Measurements from ENCODE around the gene ZNF438. TPM values are rescaled to one million over a fixed set of nuclear protein-coding genes. Genes with fewer than 3 reads are reported as not detected.
"Not testable (repeated sequence)": the region's sequence is repeated elsewhere in the genome, so short reads cannot be mapped to it uniquely, and the experiment has no call there.

The ZNF438 gene
- total RNA-seq, 2 experiments from 2014 or later = 3.1 to 3.7 TPM

DNA sequence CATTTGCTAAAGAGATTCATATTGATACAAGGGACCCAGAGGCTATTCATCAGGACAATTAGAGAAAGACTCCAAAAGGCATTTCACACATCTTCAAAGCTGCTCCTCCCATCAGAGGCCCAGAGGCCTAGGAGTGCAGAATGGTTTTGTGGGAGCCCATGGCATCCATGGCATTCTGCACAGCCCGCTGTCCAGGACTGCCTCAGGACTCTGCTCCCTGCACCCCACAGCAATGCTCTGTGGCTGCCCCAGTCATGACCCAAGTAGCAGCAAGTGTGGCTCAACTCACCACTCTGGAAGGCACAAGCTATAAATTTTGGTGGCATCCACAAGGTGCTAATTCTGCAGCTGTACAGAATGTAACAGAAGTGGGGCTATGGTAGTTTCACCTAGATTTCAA, 38.5 kb downstream of the ZNF438 start:
- H3K27me3 Mint-ChIP-seq = no peaks in the 10 kb centered on the region
- no peak overlapping the region for H3K4me3 Mint-ChIP-seq
- peaks cover 13% of the 10 kb centered on the region for H3K4me1 Mint-ChIP-seq
- H3K27ac Mint-ChIP-seq = no peak overlapping the region
- intact Hi-C loops (cut with DNase I, micrococcal nuclease) = no loop called here
- peaks cover 6% of the 10 kb centered on the region for H3K9me3 Mint-ChIP-seq (ENCODE audit: low read depth)
- ChIA-PET POLR2A (no interaction called here), CTCF (no interaction called here)
- peaks cover 12% of the 10 kb centered on the region for H3K36me3 Mint-ChIP-seq (ENCODE audit: low read depth)
- DNase-seq (no peak), ATAC-seq (no peak)

GRCh38 chr10:30992681-30993080, 39.0 kb downstream of the ZNF438 start:
- DNase-seq (no peak), ATAC-seq (no peak)
- H3K27me3 Mint-ChIP-seq = no peaks in the 10 kb centered on the region
- intact Hi-C loops (cut with DNase I, micrococcal nuclease) = no loop called here
- H3K36me3 Mint-ChIP-seq (ENCODE audit: low read depth) = peaks cover 12% of the 10 kb centered on the region
- peaks cover 6% of the 10 kb centered on the region for H3K9me3 Mint-ChIP-seq (ENCODE audit: low read depth)
- H3K27ac Mint-ChIP-seq = no peak overlapping the region
- ChIA-PET POLR2A (no interaction called here), CTCF (no interaction called here)
- H3K4me3 Mint-ChIP-seq = no peak overlapping the region
- peaks cover 8% of the 10 kb centered on the region for H3K4me1 Mint-ChIP-seq

DNA sequence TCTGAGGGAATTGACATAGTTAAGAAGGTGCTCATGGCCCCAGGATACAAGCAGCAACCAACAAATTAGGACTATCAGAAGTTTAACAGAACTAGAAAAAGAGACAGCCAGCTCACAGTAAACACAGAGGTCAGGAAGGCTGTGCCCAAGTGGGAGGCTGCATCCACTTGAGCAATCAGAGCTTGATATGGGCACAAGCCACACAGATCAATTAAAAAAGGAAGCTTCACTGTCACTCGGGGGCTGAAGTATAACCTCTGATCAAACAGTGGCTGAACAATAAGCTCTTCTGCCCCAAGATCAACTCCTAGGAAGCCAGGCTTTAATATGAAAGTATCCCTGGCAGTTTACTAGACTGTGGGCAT, 40.0 kb downstream of the ZNF438 start:
- Mint-ChIP-seq H3K27me3 (no peaks in the 10 kb centered on the region), H3K4me3 (no peak overlapping the region), H3K9me3 (ENCODE audit: low read depth) (peaks cover 6% of the 10 kb centered on the region), H3K36me3 (ENCODE audit: low read depth) (peaks cover 12% of the 10 kb centered on the region), H3K27ac (no peak overlapping the region), H3K4me1 (peaks cover 6% of the 10 kb centered on the region)
- ChIA-PET CTCF (interaction anchor here (1.0 kb wide), 1 partner anchor 207 kb away, joined by 3 read pairs; no protein-coding TSS in a partner anchor), POLR2A (no interaction called here)
- ATAC-seq = no peak
- DNase-seq = no peak
- intact Hi-C loops (cut with DNase I, micrococcal nuclease) = no loop called here

DNA sequence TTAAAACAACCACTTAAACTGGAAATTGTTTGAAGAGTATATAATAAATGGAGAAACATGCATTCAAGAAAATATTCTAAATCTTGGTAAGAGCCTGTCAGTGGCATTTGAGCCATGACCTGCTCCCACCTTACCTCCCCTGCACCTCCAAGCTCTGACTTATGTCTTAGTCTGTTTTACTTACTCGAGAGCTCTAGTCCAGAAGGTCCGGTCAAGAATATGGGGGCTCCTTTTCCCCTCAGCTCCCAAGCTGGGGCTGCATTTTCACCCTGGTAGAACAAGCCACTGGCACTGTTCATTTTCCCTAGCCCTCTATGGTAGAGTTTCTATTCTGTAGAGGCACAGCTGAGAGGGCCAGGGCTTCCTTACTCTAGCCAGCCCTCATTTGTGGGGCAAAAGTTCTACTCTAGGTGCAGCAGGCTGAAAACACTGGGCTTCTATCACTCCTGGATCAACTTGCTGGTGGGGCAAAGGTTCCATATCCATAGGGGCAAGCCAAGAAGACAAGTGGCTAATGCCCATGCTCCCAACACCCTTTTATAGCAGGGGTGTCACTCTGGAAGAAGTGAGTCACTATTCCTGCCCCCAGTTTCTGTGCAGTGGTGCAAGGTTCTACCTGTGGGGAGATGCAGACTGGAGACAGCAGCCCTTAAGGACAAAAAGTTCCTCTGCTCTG, 40.6 kb downstream of the ZNF438 start:
- intact Hi-C loops (cut with DNase I, micrococcal nuclease) = no loop called here
- DNase-seq (no peak), ATAC-seq (no peak)
- H3K4me3 Mint-ChIP-seq = no peak overlapping the region
- ChIA-PET CTCF (interaction anchor here (0.6 to 1.0 kb wide), 4 partner anchors 207 to 784 kb away, joined by 3 to 4 read pairs (median 3); no protein-coding TSS in a partner anchor), POLR2A (no interaction called here)
- peaks cover 6% of the 10 kb centered on the region for H3K9me3 Mint-ChIP-seq (ENCODE audit: low read depth)
- no peak overlapping the region for H3K27ac Mint-ChIP-seq
- H3K36me3 Mint-ChIP-seq (ENCODE audit: low read depth) = peaks cover 12% of the 10 kb centered on the region
- peaks cover 9% of the 10 kb centered on the region for H3K4me1 Mint-ChIP-seq
- H3K27me3 Mint-ChIP-seq = no peaks in the 10 kb centered on the region

- H3K4me1 Mint-ChIP-seq = peaks cover 11% of the 10 kb centered on the region
- peaks cover 12% of the 10 kb centered on the region for H3K36me3 Mint-ChIP-seq (ENCODE audit: low read depth)
- H3K9me3 Mint-ChIP-seq (ENCODE audit: low read depth) = peaks cover 3% of the 10 kb centered on the region
- CTCF ChIA-PET = interaction anchor here (0.6 to 0.7 kb wide), 2 partner anchors 265 to 404 kb away, joined by 3 to 4 read pairs; no protein-coding TSS in a partner anchor
- DNase-seq (no peak), ATAC-seq (no peak)
- no peak overlapping the region for H3K27ac Mint-ChIP-seq
- H3K27me3 Mint-ChIP-seq = no peaks in the 10 kb centered on the region
- no peak overlapping the region for H3K4me3 Mint-ChIP-seq
- intact Hi-C loops (cut with DNase I, micrococcal nuclease) = no loop called here
- POLR2A ChIA-PET = no interaction called here
Measured at GRCh38 chr10:30990351-30990750, 41.3 kb downstream of the ZNF438 start.

- ChIA-PET CTCF (interaction anchor here (0.6 to 1.2 kb wide), 2 partner anchors 153 to 206 kb away, joined by 3 to 5 read pairs; no protein-coding TSS in a partner anchor), POLR2A (no interaction called here)
- Mint-ChIP-seq H3K4me3 (no peak overlapping the region), H3K27ac (no peak overlapping the region), H3K36me3 (ENCODE audit: low read depth) (peaks cover 5% of the 10 kb centered on the region), H3K4me1 (peaks cover 16% of the 10 kb centered on the region), H3K9me3 (ENCODE audit: low read depth) (no peaks in the 10 kb centered on the region), H3K27me3 (no peaks in the 10 kb centered on the region)
- intact Hi-C loops (cut with DNase I, micrococcal nuclease) = no loop called here
- ATAC-seq = no peak
- DNase-seq = no peak
Measured at GRCh38 chr10:30988831-30989435, 42.7 kb downstream of the ZNF438 start.

DNA sequence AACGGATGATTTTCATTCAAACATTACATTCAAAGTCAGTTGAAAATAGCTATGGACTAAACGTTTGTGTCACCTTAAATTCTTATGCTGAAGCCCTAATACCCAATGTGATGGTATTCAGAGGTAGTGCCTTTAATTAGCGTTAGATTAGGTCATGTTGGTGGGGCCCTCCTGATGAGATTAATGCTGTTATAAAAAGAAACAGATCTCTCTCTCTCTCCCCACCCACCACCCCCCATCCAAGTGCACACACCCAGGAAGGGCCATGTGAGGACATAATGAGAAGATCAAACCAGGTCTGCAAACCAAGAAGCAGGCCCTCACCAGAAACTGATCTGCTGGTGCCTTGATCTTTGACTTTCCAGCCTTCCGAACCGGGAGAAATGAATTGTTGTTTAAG, 44.2 kb downstream of the ZNF438 start:
- H3K4me3 Mint-ChIP-seq = no peak overlapping the region
- H3K9me3 Mint-ChIP-seq (ENCODE audit: low read depth) = peaks cover 6% of the 10 kb centered on the region
- no peak for ATAC-seq
- intact Hi-C loops (cut with DNase I, micrococcal nuclease) = no loop called here
- DNase-seq = no peak
- H3K36me3 Mint-ChIP-seq (ENCODE audit: low read depth) = peaks cover 5% of the 10 kb centered on the region
- peaks cover 16% of the 10 kb centered on the region for H3K4me1 Mint-ChIP-seq
- ChIA-PET CTCF (interaction anchor here (0.6 to 1.1 kb wide), 2 partner anchors 53 to 172 kb away, joined by 3 read pairs; no protein-coding TSS in a partner anchor), POLR2A (no interaction called here)
- H3K27ac Mint-ChIP-seq = no peak overlapping the region
- no peaks in the 10 kb centered on the region for H3K27me3 Mint-ChIP-seq

GRCh38 chr10:30986053-30986555, 45.6 kb downstream of the ZNF438 start:
- Mint-ChIP-seq H3K4me3 (no peak overlapping the region), H3K27ac (no peak overlapping the region), H3K9me3 (ENCODE audit: low read depth) (peaks cover 6% of the 10 kb centered on the region), H3K36me3 (ENCODE audit: low read depth) (peaks cover 5% of the 10 kb centered on the region), H3K4me1 (peaks cover 11% of the 10 kb centered on the region), H3K27me3 (no peaks in the 10 kb centered on the region)
- ChIA-PET CTCF (interaction anchor here (1.2 kb wide), 1 partner anchor 46 kb away, joined by 7 read pairs; the partner anchor contains the start of gene ZNF438), POLR2A (no interaction called here)
- ATAC-seq (peak; percentile 93), DNase-seq (no peak)
- intact Hi-C loops (cut with DNase I, micrococcal nuclease) = loop anchor here in 1 of 2 experiments (1.0 kb wide), 1 partner anchor 46 kb away; no protein-coding TSS in a partner anchor

DNA sequence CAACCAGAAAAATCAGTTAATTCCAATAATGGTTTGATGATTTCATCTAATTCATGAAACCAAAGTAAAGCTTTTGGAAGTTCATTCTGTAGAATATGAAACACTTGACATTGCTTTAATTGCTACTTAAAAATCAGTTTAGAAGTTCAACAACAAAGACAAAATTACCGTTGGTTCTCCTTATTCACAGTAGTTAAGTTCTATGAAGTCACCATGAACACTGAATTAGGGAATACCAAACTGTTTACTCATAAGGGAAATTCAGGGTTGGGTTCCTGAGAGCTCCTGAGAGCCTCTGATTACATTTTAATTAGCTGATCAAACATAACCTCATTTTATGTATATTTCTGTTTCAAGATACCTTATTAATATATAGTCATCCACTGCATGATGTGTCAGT, 46.2 kb downstream of the ZNF438 start:
- ChIA-PET POLR2A (interaction anchor here (0.7 kb wide), 1 partner anchor 938 kb away, joined by 3 read pairs; no protein-coding TSS in a partner anchor), CTCF (interaction anchor here (1.2 kb wide), 1 partner anchor 46 kb away, joined by 7 read pairs; the partner anchor contains the start of gene ZNF438)
- H3K9me3 Mint-ChIP-seq (ENCODE audit: low read depth) = peaks cover 6% of the 10 kb centered on the region
- ATAC-seq (peak; percentile 24), DNase-seq (no peak)
- H3K4me1 Mint-ChIP-seq = peaks cover 11% of the 10 kb centered on the region
- no peak overlapping the region for H3K4me3 Mint-ChIP-seq
- no peak overlapping the region for H3K27ac Mint-ChIP-seq
- H3K36me3 Mint-ChIP-seq (ENCODE audit: low read depth) = peaks cover 8% of the 10 kb centered on the region
- intact Hi-C loops (cut with DNase I, micrococcal nuclease) = no loop called here
- H3K27me3 Mint-ChIP-seq = no peaks in the 10 kb centered on the region

DNA sequence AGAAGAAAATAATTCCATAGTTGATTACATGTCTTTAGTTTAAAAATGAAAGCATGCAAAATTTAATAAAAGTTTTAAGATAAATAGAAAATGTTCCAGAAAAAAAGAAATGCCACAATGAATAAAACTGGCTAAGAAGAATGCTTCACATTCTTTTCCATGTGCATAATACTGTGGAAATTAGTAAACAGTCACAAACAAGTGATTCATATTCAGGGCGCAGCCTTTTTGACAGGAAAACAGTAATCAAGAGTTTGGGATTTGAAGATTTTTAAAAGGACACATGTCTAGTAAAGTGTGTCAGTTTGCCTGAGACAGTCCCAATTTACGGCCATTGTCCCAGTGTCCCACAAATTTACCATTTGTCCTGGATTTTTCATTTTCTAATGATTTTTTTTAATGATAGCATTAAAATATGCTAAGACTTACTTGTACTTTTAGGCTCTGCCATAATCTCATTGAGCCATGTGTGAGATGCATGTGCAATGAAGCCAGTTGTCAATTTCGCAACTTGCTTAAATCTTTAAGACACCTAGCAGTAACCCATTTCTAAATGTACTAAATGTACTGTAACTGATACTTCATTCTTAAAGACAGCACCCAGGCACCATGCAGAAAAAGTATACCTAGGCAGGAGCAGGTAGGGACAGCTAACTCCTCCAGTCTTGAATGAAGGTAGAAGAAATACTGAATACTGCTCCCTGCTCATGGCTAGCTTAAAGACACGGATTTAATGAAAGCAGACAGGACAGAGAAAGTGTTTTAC, 46.9 kb downstream of the ZNF438 start:
- ChIA-PET POLR2A (interaction anchor here (0.7 kb wide), 1 partner anchor 939 kb away, joined by 3 read pairs; no protein-coding TSS in a partner anchor), CTCF (interaction anchor here (1.2 kb wide), 1 partner anchor 47 kb away, joined by 7 read pairs; the partner anchor contains the start of gene ZNF438)
- H3K4me1 Mint-ChIP-seq = peaks cover 11% of the 10 kb centered on the region
- H3K27me3 Mint-ChIP-seq = no peaks in the 10 kb centered on the region
- ATAC-seq (no peak), DNase-seq (no peak)
- H3K27ac Mint-ChIP-seq = no peak overlapping the region
- H3K4me3 Mint-ChIP-seq = no peak overlapping the region
- peaks cover 8% of the 10 kb centered on the region for H3K36me3 Mint-ChIP-seq (ENCODE audit: low read depth)
- H3K9me3 Mint-ChIP-seq (ENCODE audit: low read depth) = peaks cover 6% of the 10 kb centered on the region
- intact Hi-C loops (cut with DNase I, micrococcal nuclease) = no loop called here

GRCh38 chr10:30983209-30983608, 48.5 kb downstream of the ZNF438 start:
- Mint-ChIP-seq H3K4me1 (peaks cover 11% of the 10 kb centered on the region), H3K36me3 (ENCODE audit: low read depth) (peaks cover 11% of the 10 kb centered on the region)
- H3K27me3 Mint-ChIP-seq; POLR2A ChIA-PET; intact Hi-C loops (cut with DNase I, micrococcal nuclease); ATAC-seq; DNase-seq; H3K27ac Mint-ChIP-seq; CTCF ChIA-PET; H3K4me3 Mint-ChIP-seq; H3K9me3 Mint-ChIP-seq (ENCODE audit: low read depth): not testable (repeated sequence)

Measured in activated CD4-positive, alpha-beta T cell treated with anti-CD3 and anti-CD28 coated beads for 36 hours (primary cell).